HepG2 (cell line): ENCODE data around the gene CADPS. TPM values are rescaled to one million over a fixed set of nuclear protein-coding genes. Genes with fewer than 3 reads are reported as not detected.

Source experiments
- ATAC-seq: fragments of 200-7000 bp; cut with Tn5 transposase; 3 replicates; pipeline ENCODE4 v1.9.1; 2020; ENCODE audit warnings: mild to moderate bottlenecking, moderate library complexity
- BruUV-seq: library from RNA; stranded (reverse); fragments of 400-500 nt; replicated peaks from 2 replicates; lab custom pipeline; 2021; lab: Mats Ljungman, UMichigan
- CTCF ChIA-PET: fragments of 300-600 bp; formaldehyde crosslinking; extraction: SDS; loops from one replicate; lab custom pipeline; 2021; ENCODE audit warnings: low total read pairs, inconsistent platforms, low intra/inter-chr PET ratio; lab: Yijun Ruan, JAX
- POLR2A ChIA-PET: fragments of 350-600 bp; sonication (Branson Sonifier 250); formaldehyde crosslinking; loops from one replicate; lab custom pipeline; 2020; ENCODE audit warnings: antibody characterized with exemption, inconsistent platforms; lab: Yijun Ruan, JAX
- DNase-seq: peaks from one replicate; pipeline ENCODE4 v3.0.0-alpha.2; 2015; ENCODE audit warnings: low spot score
- FAIRE-seq: peaks from 3 replicates; lab custom pipeline; 2011; peaks lifted over from hg19 to GRCh38; lab: Jason Lieb, UNC
- H2AFZ ChIP-seq: one replicate; pipeline ENCODE4 v1.6.1; 2011; ENCODE audit warnings: low read length, inconsistent platforms
- H3K27ac ChIP-seq: fragments of 300-600 bp; 3 replicates; pipeline ENCODE4 v1.8.0; 2011; ENCODE audit warnings: mixed run types, mild to moderate bottlenecking, mixed read lengths, low read length, inconsistent platforms; ENCODE audit not compliant: insufficient read depth; ENCODE audit errors: extremely low read length
- H3K27me3 ChIP-seq, 2 experiments: fragments of 200-600 bp in 1 of 2; 2 replicates in 1 of 2; 3 replicates in 1 of 2; pipeline versions ENCODE4 v1.6.0 to v1.8.0; 2011; ENCODE audit warnings: low read length in 2 of 2, mild to moderate bottlenecking in 2 of 2, moderate library complexity in 2 of 2, inconsistent platforms in 1 of 2; ENCODE audit not compliant: insufficient read depth in 2 of 2, control insufficient read depth in 1 of 2
- H3K36me3 ChIP-seq, 2 experiments: fragments of 200-600 bp in 1 of 2; replicated peaks in 1 of 2; 2 replicates in 1 of 2; 3 replicates in 1 of 2; pipeline versions ENCODE4 v1.5.1 to v1.8.0; 2011; ENCODE audit warnings: low read length in 2 of 2, inconsistent platforms in 1 of 2; ENCODE audit not compliant: insufficient read depth in 2 of 2, control insufficient read depth in 1 of 2
- H3K4me1 ChIP-seq: 2 replicates; pipeline ENCODE4 v1.5.1; 2012; ENCODE audit warnings: low read length, inconsistent platforms; ENCODE audit not compliant: insufficient read depth
- H3K4me2 ChIP-seq: 2 replicates; pipeline ENCODE4 v1.6.0; 2011; ENCODE audit warnings: low read depth, low read length, inconsistent platforms
- H3K4me3 ChIP-seq, 3 experiments: fragments of 200-600 bp in 1 of 3; sonication (generic), shearing (Covaris generic) in 1 of 3; replicated peaks in 1 of 3; 2 replicates each; pipeline ENCODE4 v1.5.1; 2011 to 2016; ENCODE audit warnings: low read length in 3 of 3, inconsistent platforms in 2 of 3, low read depth in 2 of 3, mild to moderate bottlenecking in 2 of 3, control low read depth in 1 of 3, mixed read lengths in 1 of 3; ENCODE audit not compliant: insufficient read depth in 1 of 3
- H3K79me2 ChIP-seq: one replicate; pipeline ENCODE4 v1.6.1; 2011; ENCODE audit warnings: low read length, inconsistent platforms; ENCODE audit not compliant: insufficient read depth
- H3K9ac ChIP-seq: 2 replicates; pipeline ENCODE4 v1.6.0; 2011; ENCODE audit warnings: mild to moderate bottlenecking, low read depth, low read length, inconsistent platforms; ENCODE audit not compliant: insufficient read depth
- H3K9me3 ChIP-seq: 2 replicates; pipeline ENCODE4 v1.5.1; 2012; ENCODE audit warnings: mild to moderate bottlenecking, low read length
- H4K20me1 ChIP-seq: 2 replicates; pipeline ENCODE4 v1.6.0; 2011; ENCODE audit warnings: inconsistent platforms, mild to moderate bottlenecking, low read length, moderate library complexity; ENCODE audit not compliant: insufficient read depth
- CC2D1A ChIP-seq: sonication (generic); formaldehyde crosslinking; IDR thresholded peaks from 2 replicates; pipeline ENCODE4 v1.8.1; 2023; ENCODE audit warnings: mild to moderate bottlenecking, missing genetic modification reagents
- MYC ChIP-seq: sonication (generic); formaldehyde crosslinking; IDR thresholded peaks from 2 replicates; pipeline ENCODE4 v1.9.0; 2021; ENCODE audit warnings: missing genetic modification reagents, borderline replicate concordance
- NFE2L1 ChIP-seq: sonication (generic); formaldehyde crosslinking; IDR thresholded peaks from 2 replicates; pipeline ENCODE4 v1.4.0; 2020; ENCODE audit warnings: missing genetic modification reagents, mild to moderate bottlenecking, borderline replicate concordance
- ZHX2 ChIP-seq, 2 experiments: sonication (generic) in 1 of 2; formaldehyde crosslinking in 1 of 2; IDR thresholded peaks; 2 replicates each; pipeline versions ENCODE4 v1.6.1 to v1.9.0; 2014 to 2022; ENCODE audit warnings: antibody characterized with exemption in 1 of 2, borderline replicate concordance in 1 of 2, inconsistent platforms in 1 of 2, low read depth in 1 of 2, missing genetic modification reagents in 1 of 2
- ZNF407 ChIP-seq: sonication (generic); formaldehyde crosslinking; IDR thresholded peaks from one replicate; pipeline ENCODE4 v1.5.1; 2020; ENCODE audit warnings: mild to moderate bottlenecking, missing genetic modification reagents; ENCODE audit errors: not compliant biosample characterization
- ZNF576 ChIP-seq: sonication (generic); formaldehyde crosslinking; IDR thresholded peaks from 2 replicates; pipeline ENCODE4 v1.4.0; 2020; ENCODE audit warnings: mild to moderate bottlenecking, missing genetic modification reagents
- ZNF800 ChIP-seq: sonication (generic); formaldehyde crosslinking; IDR thresholded peaks from 2 replicates; pipeline ENCODE4 v1.4.0; 2020; ENCODE audit warnings: missing genetic modification reagents
- WGBS: methylation state at CpG from one replicate; pipeline ENCODE4 v1.1.6; 2017; ENCODE audit warnings: low lambda C conversion rate; 5-methylcytosine and 5-hydroxymethylcytosine counted together
- in situ Hi-C: cut with HindIII; loops from 2 replicates; pipeline ENCODE4 v1.10.0; 2017; ENCODE audit warnings: low pct_unique_long_range_greater_than_20kb; ENCODE audit not compliant: extremely low pct_ligation_motif_present
- intact Hi-C: fragments of 100-400 bp; cut with micrococcal nuclease; formaldehyde crosslinking; loops from one replicate; pipeline ENCODE4 v1.10.0; 2022; ENCODE audit not compliant: unreplicated experiment
- polyA plus RNA-seq, 8 experiments: library from polyadenylated mRNA; depleted of rRNA in 3 of 8; stranded (reverse) in 7 of 8; unstranded in 1 of 8; fragments of >200 nt; fragmentation: Illumina TruSeq in 4 of 8; extraction: Trizol in 4 of 8; gene quantifications; 2 replicates each; pipeline versions ENCODE4 v1.2.1 to v1.2.3, GENCODE V29; 2011 to 2016; ENCODE audit warnings: low read depth in 4 of 8, missing spikeins in 1 of 8, mixed read lengths in 1 of 8; ENCODE audit not compliant: insufficient read depth in 1 of 8
- total RNA-seq, 5 experiments: library from RNA; depleted of rRNA; stranded (reverse); fragments of >200 nt; fragmentation: Illumina TruSeq; extraction: Trizol; gene quantifications; 2 replicates each; pipeline ENCODE4 v1.2.3, GENCODE V29; 2016; ENCODE audit warnings: low read depth in 1 of 5

Gene CADPS
- total and polyA plus RNA-seq, 2 of the 13 experiments (the other 11 are each of a cell fraction or from before 2014, with no cell fraction given), result not detected

GRCh38 chr3:62539762-62540161 is 335.5 kb downstream of the CADPS start:
- Histone ChIP-seq H3K4me1 (no peaks in the 10 kb centered on the region), H4K20me1 (no peaks in the 10 kb centered on the region), H3K4me2 (no peak overlapping the region), H3K79me2 (no peaks in the 10 kb centered on the region), H3K27ac (no peak overlapping the region), H3K4me3 (no peak overlapping the region), H2AFZ (no peak overlapping the region), H3K27me3 (peaks cover 0 to 20% of the 10 kb centered on the region in 2 experiments; a peak in 3 of 5 replicates), H3K9ac (no peak overlapping the region), H3K9me3 (no peaks in the 10 kb centered on the region), H3K36me3 (no peaks in the 10 kb centered on the region)
- CTCF ChIA-PET, result no interaction called here
- intact Hi-C loops, result no loop called here
- no peak for DNase-seq
- POLR2A ChIA-PET, result no interaction called here
- no peak for FAIRE-seq
- no peak for ATAC-seq
- no TSS peak for BruUV-seq
- in situ Hi-C loops, result no loop called here
- 0% methylated on average over 1 of the region's 1 CpG for WGBS
- no peak for TF ChIP-seq NFE2L1 (CRISPR knock-in tag)
- TF ChIP-seq CC2D1A (CRISPR knock-in tag), result no peak
- TF ChIP-seq ZNF407 (CRISPR knock-in tag), result no peak
- no peak for TF ChIP-seq ZHX2 (IDR thresholded peaks at IDR 0.05; ENCODE audit: low read depth)
- TF ChIP-seq ZHX2 (CRISPR knock-in tag; IDR thresholded peaks at IDR 0.05; ENCODE audit: borderline replicate concordance), result no peak
- TF ChIP-seq MYC, result no peak
- no peak for TF ChIP-seq ZNF576 (CRISPR knock-in tag)
- no peak for TF ChIP-seq ZNF800 (CRISPR knock-in tag)
